Osteocyte (in vitro differentiated cells): ENCODE data around the gene ZNF100. TPM values are rescaled to one million over a fixed set of nuclear protein-coding genes. Genes with fewer than 3 reads are reported as not detected.
"Not testable (repeated sequence)": the region's sequence is repeated elsewhere in the genome, so short reads cannot be mapped to it uniquely, and the experiment has no call there.

Source experiments
- DNase-seq: peaks from one replicate; pipeline ENCODE4 v3.0.0; 2021; ENCODE audit warnings: mixed read lengths; ENCODE audit not compliant: unreplicated experiment; ENCODE audit errors: extremely low spot score
- H3K27ac Mint-ChIP-seq: one replicate; pipeline ENCODE4 v1.8.0; 2021; ENCODE audit warnings: mild to moderate bottlenecking, mixed read lengths; ENCODE audit not compliant: unreplicated experiment
- H3K27me3 Mint-ChIP-seq: one replicate; pipeline ENCODE4 v1.8.0; 2021; ENCODE audit warnings: mixed read lengths; ENCODE audit not compliant: unreplicated experiment
- H3K36me3 Mint-ChIP-seq: one replicate; pipeline ENCODE4 v1.8.0; 2021; ENCODE audit warnings: mixed read lengths; ENCODE audit not compliant: unreplicated experiment
- H3K4me1 Mint-ChIP-seq: one replicate; pipeline ENCODE4 v1.8.0; 2021; ENCODE audit warnings: mixed read lengths; ENCODE audit not compliant: unreplicated experiment
- H3K4me3 Mint-ChIP-seq: one replicate; pipeline ENCODE4 v1.8.0; 2021; ENCODE audit warnings: mild to moderate bottlenecking, moderate library complexity, mixed read lengths; ENCODE audit not compliant: unreplicated experiment
- H3K9me3 Mint-ChIP-seq: one replicate; pipeline ENCODE4 v1.8.0; 2021; ENCODE audit warnings: mixed read lengths; ENCODE audit not compliant: unreplicated experiment
- total RNA-seq: library from RNA; stranded (reverse); gene quantifications from 2 replicates; pipeline ENCODE4 v1.2.1, GENCODE V29; 2021
- TF ChIP-seq, protein P1 (sequence below): fragments of 200-600 bp; sonication (generic); IDR thresholded peaks from 2 replicates; pipeline ENCODE4 v1.5.0; 2021; ENCODE audit warnings: antibody characterized with exemption, mild to moderate bottlenecking, moderate library complexity

The ZNF100 gene
- total RNA-seq, 1 donor from 2014 or later, result 8.8 TPM

DNA sequence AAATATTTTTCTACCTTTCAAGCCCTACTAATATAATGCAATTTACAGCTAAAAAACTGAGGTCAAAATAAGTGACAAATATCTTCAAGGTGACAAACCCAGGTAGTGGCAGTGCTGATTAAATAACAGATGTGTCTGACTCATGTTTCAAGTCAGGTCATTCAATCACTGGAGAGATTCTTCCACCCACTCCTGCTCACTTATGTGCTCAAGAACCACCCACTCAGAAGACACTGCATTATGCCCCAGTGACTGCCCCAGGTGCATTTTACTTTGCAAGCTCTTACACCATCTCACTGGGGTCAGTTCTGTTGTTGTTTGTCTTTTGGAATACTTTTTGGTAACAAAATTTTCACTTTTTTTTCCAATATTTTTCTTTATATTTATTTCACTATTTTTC is 2.2 kb downstream of the ZNF100 start:
- H3K27me3 Mint-ChIP-seq, result no peaks in the 10 kb centered on the region
- DNase-seq, result no peak
- peaks cover 36% of the 10 kb centered on the region for H3K36me3 Mint-ChIP-seq
- no peak overlapping the region for H3K27ac Mint-ChIP-seq
- H3K9me3 Mint-ChIP-seq, result peaks cover 4% of the 10 kb centered on the region
- TF ChIP-seq, protein P1, sequence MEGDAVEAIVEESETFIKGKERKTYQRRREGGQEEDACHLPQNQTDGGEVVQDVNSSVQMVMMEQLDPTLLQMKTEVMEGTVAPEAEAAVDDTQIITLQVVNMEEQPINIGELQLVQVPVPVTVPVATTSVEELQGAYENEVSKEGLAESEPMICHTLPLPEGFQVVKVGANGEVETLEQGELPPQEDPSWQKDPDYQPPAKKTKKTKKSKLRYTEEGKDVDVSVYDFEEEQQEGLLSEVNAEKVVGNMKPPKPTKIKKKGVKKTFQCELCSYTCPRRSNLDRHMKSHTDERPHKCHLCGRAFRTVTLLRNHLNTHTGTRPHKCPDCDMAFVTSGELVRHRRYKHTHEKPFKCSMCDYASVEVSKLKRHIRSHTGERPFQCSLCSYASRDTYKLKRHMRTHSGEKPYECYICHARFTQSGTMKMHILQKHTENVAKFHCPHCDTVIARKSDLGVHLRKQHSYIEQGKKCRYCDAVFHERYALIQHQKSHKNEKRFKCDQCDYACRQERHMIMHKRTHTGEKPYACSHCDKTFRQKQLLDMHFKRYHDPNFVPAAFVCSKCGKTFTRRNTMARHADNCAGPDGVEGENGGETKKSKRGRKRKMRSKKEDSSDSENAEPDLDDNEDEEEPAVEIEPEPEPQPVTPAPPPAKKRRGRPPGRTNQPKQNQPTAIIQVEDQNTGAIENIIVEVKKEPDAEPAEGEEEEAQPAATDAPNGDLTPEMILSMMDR, result no peak
- H3K4me3 Mint-ChIP-seq, result no peak overlapping the region
- H3K4me1 Mint-ChIP-seq, result peaks cover 15% of the 10 kb centered on the region

DNA sequence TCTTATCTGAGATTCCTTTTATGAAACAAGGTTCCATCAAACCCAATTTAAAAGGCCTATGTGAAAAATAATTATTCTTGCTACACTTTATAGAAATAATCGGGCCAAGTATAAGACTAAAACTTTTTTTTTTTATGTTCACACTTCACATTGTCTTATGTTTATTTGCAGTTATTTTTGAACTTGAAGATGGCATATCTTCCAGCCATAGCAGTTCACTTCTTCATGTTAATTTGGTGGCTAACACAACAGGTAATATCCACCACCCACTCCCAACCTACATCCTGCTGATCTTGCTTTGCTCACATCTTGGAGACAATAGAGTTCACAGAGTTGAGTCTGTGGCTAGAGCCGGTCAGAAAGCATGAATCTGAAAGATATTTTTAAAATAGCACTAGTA is 5.8 kb downstream of the ZNF100 start:
- not testable (repeated sequence) for DNase-seq, H3K27ac Mint-ChIP-seq, H3K4me3 Mint-ChIP-seq, H3K27me3 Mint-ChIP-seq, H3K9me3 Mint-ChIP-seq
- H3K36me3 Mint-ChIP-seq, result peaks cover 62% of the 10 kb centered on the region
- peaks cover 12% of the 10 kb centered on the region for H3K4me1 Mint-ChIP-seq

DNA sequence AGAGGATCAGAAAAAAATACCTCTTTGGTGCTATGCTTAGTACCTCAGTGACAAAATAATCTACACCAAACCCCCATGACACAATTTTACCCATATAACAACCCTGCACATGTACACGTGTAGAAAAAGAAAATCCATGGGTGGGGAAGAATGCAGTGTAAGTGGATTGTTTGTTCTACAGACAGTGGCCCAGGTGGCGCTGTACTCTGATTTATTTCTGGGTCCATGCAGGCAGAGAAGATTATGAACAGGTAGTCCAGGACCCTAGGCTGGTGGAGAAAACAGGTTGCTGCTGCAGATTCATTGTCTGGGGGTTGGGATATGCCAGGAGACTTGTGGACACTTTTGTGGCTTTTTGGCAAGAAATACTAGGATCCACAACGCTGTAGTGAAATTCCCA is 9.1 kb downstream of the ZNF100 start:
- peaks cover 60% of the 10 kb centered on the region for H3K36me3 Mint-ChIP-seq
- peaks cover 4% of the 10 kb centered on the region for H3K9me3 Mint-ChIP-seq
- H3K4me3 Mint-ChIP-seq, result no peak overlapping the region
- no peak for DNase-seq
- TF ChIP-seq, protein P1, result no peak
- no peaks in the 10 kb centered on the region for H3K27me3 Mint-ChIP-seq
- H3K4me1 Mint-ChIP-seq, result no peaks in the 10 kb centered on the region
- H3K27ac Mint-ChIP-seq, result no peak overlapping the region

DNA sequence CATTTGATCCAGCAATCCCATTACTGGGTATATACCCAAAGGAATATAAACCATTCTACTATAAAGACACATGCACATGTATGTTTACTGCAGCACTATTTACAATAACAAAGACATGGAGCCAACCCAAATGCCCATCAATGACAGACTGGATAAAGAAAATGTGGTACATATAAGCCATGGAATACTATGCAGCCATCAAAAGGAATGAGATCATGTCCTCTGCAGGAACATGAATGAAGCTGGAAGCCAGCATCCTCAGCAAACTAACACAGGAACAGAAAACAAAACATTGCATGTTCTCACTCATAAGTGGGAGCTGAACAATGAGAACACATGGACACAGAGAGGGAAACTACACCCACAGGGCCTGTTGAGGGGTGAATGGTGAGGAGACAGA is 11.8 kb downstream of the ZNF100 start:
- H3K4me1 Mint-ChIP-seq, H3K4me3 Mint-ChIP-seq, DNase-seq, H3K27me3 Mint-ChIP-seq, H3K27ac Mint-ChIP-seq, H3K9me3 Mint-ChIP-seq: not testable (repeated sequence)
- peaks cover 59% of the 10 kb centered on the region for H3K36me3 Mint-ChIP-seq

DNA sequence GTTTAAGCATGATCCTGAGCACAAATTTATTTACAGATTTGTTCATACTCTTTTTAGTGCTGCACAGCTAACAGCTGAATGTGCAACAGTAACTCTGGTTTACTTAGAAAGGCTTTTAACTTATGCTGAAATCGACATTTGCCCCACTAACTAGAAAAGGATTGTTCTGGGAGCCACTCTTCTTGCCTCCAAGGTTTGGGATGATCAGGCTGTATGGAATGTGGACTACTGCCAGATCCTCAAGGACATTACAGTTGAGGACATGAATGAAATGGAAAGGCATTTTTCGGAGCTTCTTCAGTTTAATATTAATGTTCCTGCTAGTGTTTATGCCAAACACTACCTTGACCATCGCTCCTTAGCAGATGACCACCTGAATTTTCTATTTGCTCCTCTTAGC is 16.0 kb downstream of the ZNF100 start:
- Mint-ChIP-seq H3K4me3 (no peak overlapping the region), H3K4me1 (peaks cover 2% of the 10 kb centered on the region), H3K27ac (no peak overlapping the region), H3K9me3 (peaks cover 13% of the 10 kb centered on the region), H3K27me3 (no peaks in the 10 kb centered on the region), H3K36me3 (peaks cover 53% of the 10 kb centered on the region)
- TF ChIP-seq, protein P1, result no peak
- no peak for DNase-seq

DNA sequence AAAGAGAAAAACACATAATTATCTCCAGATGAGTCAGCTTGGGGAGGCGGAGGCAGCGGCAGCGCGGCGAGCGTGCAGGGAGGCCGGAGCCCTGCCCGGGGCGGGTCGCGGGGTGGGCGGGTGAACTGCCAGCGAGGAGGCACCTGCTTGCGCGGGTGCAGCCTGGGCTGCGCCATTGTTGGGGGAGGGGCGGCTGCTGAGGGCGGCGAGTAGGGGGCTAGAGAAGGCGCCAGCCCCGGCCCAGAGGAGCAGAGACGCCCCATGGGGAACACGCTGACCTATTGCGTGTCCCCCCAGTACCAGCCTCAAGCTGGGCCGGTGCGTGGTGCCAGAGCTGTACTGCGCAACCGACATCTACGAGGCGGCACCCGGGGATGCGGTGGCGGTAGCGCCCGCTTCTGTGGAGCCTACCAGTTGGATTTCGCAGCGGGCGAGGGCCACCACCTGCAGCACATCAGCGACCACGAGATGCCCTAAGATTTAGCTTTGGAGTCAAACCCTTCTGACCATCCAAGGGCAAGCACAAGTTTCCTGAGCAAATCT is 16.7 kb downstream of the ZNF100 start:
- Mint-ChIP-seq H3K4me3 (no peak overlapping the region), H3K27ac (no peak overlapping the region), H3K9me3 (peaks cover 16% of the 10 kb centered on the region), H3K36me3 (peaks cover 56% of the 10 kb centered on the region), H3K27me3 (no peaks in the 10 kb centered on the region), H3K4me1 (peaks cover 2% of the 10 kb centered on the region)
- DNase-seq, result no peak
- TF ChIP-seq, protein P1, result no peak
